Stimulated activated CD4-positive, alpha-beta T cell treated with anti-CD3 and anti-CD28 coated beads, Interleukin-4, amount 100 ng/mL, for 4 hours (primary cell): ENCODE results near the gene IL11RA.
A peak's percentile ranks its signal among the peaks of the same experiment; 100 is the strongest.

Experiments used
- DNase-seq, 2 experiments: peaks; one replicate each; pipeline ENCODE4 v3.0.0-alpha.2; 2020

The IL11RA gene

GRCh38 chr9:34655394-34655793 is 3.4 kb downstream of the IL11RA start:
- DNase-seq, result no peak

- DNase-seq, result no peak
Measured at GRCh38 chr9:34656992-34657391, 5.0 kb downstream of the IL11RA start.

- DNase-seq, result no peak
Measured at GRCh38 chr9:34658461-34658860, 6.5 kb downstream of the IL11RA start.

- DNase-seq, result no peak
Measured at GRCh38 chr9:34659592-34660253, 7.7 kb downstream of the IL11RA start.

GRCh38 chr9:34662526-34663302 is 10.7 kb downstream of the IL11RA start, which contains the start of gene CCL27:
Gene CCL27, minus strand, starts transcription at chr9:34662657. Its CDS starts 24 bp downstream, at chr9:34662633.
- DNase-seq, result no peak

- DNase-seq, result no peak
Measured at GRCh38 chr9:34663303-34663605, 11.3 kb downstream of the IL11RA start.

GRCh38 chr9:34664281-34665066 is 12.5 kb downstream of the IL11RA start:
- DNase-seq, result peak; percentile 63 to 69

GRCh38 chr9:34665067-34665380 is 13.0 kb downstream of the IL11RA start:
- DNase-seq, result no peak

- DNase-seq, result peak; percentile 75 to 88
Measured at GRCh38 chr9:34665381-34666250, 13.6 kb downstream of the IL11RA start.

- no peak for DNase-seq
Measured at GRCh38 chr9:34669809-34670562, 18.0 kb downstream of the IL11RA start.

GRCh38 chr9:34671307-34671706 is 19.3 kb downstream of the IL11RA start:
- no peak for DNase-seq

GRCh38 chr9:34674440-34674839 is 22.5 kb downstream of the IL11RA start:
- DNase-seq, result no peak

GRCh38 chr9:34675048-34675714 is 23.2 kb downstream of the IL11RA start:
- DNase-seq, result peak; percentile 57

- no peak for DNase-seq
Measured at GRCh38 chr9:34675869-34676268, 23.9 kb downstream of the IL11RA start.

GRCh38 chr9:34684145-34684544 is 32.2 kb downstream of the IL11RA start:
- peak in 1 of 2 experiments; percentile 26 for DNase-seq

GRCh38 chr9:34684816-34685215 is 32.8 kb downstream of the IL11RA start:
- no peak for DNase-seq

- DNase-seq, result no peak
Measured at GRCh38 chr9:34685591-34685990, 33.6 kb downstream of the IL11RA start.

- DNase-seq, result no peak
Measured at GRCh38 chr9:34686231-34686630, 34.2 kb downstream of the IL11RA start.

- DNase-seq, result no peak
Measured at GRCh38 chr9:34686732-34687131, 34.7 kb downstream of the IL11RA start.

- no peak for DNase-seq
Measured at GRCh38 chr9:34687276-34688030, 35.5 kb downstream of the IL11RA start.
